Coronary artery (tissue), 2 donors: ENCODE measurements around the gene SLC2A13.

Experiments
- DNase-seq: peaks from one replicate; pipeline ENCODE4 v3.0.0-alpha.2; 2017; ENCODE audit warnings: low spot score
- H3K27ac ChIP-seq, 2 donors: fragments of 200-600 bp; sonication (generic); one replicate each; pipeline ENCODE4 v1.5.1; 2016 to 2019
- H3K4me3 ChIP-seq: fragments of 200-600 bp; sonication (generic); 2 replicates; pipeline ENCODE4 v1.5.1; 2016; ENCODE audit warnings: mild to moderate bottlenecking, moderate library complexity
- TF ChIP-seq, protein P1 (sequence below): fragments of 200-600 bp; sonication (generic); IDR thresholded peaks from one replicate; pipeline ENCODE4 v1.5.1; 2019; ENCODE audit warnings: antibody characterized with exemption

The SLC2A13 gene

DNA sequence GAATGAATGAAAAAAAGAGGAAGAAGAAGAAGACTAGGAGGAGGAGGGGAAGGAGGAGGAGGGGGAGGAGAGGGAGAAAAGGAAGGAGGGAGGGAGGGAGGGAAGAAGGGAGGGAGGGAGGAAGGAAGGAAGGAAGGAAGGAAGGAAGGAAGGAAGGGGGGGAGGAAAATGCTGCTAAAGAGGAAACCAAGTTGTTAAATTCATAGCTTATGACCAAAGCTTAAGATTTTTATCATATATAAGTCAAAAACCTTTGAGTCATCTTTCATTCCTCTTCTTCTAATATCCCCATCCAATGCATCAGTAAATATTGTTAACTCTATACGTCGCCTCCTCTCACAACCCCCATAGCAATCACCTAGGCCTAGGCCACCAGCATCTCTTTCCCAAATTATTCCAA is 117.3 kb downstream of the SLC2A13 start:
- H3K27ac ChIP-seq, result no peak overlapping the region
- DNase-seq, result no peak
- H3K4me3 ChIP-seq, result no peak overlapping the region
- TF ChIP-seq, protein P1, sequence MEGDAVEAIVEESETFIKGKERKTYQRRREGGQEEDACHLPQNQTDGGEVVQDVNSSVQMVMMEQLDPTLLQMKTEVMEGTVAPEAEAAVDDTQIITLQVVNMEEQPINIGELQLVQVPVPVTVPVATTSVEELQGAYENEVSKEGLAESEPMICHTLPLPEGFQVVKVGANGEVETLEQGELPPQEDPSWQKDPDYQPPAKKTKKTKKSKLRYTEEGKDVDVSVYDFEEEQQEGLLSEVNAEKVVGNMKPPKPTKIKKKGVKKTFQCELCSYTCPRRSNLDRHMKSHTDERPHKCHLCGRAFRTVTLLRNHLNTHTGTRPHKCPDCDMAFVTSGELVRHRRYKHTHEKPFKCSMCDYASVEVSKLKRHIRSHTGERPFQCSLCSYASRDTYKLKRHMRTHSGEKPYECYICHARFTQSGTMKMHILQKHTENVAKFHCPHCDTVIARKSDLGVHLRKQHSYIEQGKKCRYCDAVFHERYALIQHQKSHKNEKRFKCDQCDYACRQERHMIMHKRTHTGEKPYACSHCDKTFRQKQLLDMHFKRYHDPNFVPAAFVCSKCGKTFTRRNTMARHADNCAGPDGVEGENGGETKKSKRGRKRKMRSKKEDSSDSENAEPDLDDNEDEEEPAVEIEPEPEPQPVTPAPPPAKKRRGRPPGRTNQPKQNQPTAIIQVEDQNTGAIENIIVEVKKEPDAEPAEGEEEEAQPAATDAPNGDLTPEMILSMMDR, result no peak

GRCh38 chr12:39986674-39987073 is 119.2 kb downstream of the SLC2A13 start:
- Histone ChIP-seq H3K4me3 (no peak overlapping the region), H3K27ac (no peak overlapping the region)
- TF ChIP-seq, protein P1, result no peak
- no peak for DNase-seq

DNA sequence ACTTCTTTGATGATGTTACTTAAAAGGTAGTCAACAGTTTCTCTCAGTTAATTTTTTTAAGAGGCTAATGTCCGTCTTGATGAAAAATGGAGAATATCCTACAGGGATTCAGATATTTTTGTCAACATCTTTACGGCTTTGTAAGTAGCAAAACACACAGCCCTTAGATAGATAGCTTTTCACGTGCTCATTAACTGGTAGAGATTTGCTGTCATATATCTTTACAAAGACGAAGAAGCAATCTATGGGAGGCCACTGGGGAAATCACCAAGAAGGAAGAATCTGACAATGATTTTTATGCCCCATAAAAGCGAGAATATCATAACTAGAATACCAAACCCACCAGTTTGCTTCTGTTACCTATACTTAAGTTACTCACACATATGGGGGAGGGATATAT is 121.2 kb downstream of the SLC2A13 start:
- TF ChIP-seq, protein P1, result no peak
- Histone ChIP-seq H3K27ac (no peak overlapping the region), H3K4me3 (no peak overlapping the region)
- no peak for DNase-seq

GRCh38 chr12:39975374-39975918 is 130.4 kb downstream of the SLC2A13 start:
- Histone ChIP-seq H3K27ac (no peak overlapping the region), H3K4me3 (no peak overlapping the region)
- TF ChIP-seq, protein P1, result no peak
- no peak for DNase-seq

- Histone ChIP-seq H3K4me3 (no peak overlapping the region), H3K27ac (no peak overlapping the region)
- no peak for DNase-seq
- TF ChIP-seq, protein P1, result no peak
Observed at GRCh38 chr12:39972119-39972518, 133.8 kb downstream of the SLC2A13 start.

DNA sequence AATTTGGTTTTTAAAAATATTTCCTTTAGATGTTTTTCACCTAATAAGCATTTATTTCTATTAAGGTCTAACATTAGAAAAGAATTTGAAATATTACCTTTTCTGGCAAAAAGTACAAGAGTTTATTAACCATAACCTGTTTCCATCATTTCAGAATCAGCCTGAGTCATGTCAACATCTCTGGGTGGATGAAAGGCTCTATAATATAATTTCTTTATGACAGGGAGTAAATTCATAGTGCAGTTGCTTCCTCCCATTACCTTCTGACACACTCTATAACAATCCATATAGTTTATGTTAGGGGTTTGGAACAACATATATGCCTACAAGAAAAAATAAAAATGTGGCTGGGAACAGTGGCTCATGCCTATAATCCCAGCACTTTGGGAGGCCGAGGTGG is 134.5 kb downstream of the SLC2A13 start:
- no peak for DNase-seq
- no peak overlapping the region for H3K27ac ChIP-seq
- no peak overlapping the region for H3K4me3 ChIP-seq
- TF ChIP-seq, protein P1, result no peak

GRCh38 chr12:39966721-39967120 is 139.2 kb downstream of the SLC2A13 start:
- Histone ChIP-seq H3K27ac (no peak overlapping the region), H3K4me3 (no peak overlapping the region)
- no peak for DNase-seq
- TF ChIP-seq, protein P1, result no peak
